Chondrocyte (in vitro differentiated cells): ENCODE measurements around the gene SLC25A44. TPM values are rescaled to one million over a fixed set of nuclear protein-coding genes. Genes with fewer than 3 reads are reported as not detected.

Source experiments
- DNase-seq: peaks from one replicate; pipeline ENCODE4 v3.0.0; 2021; ENCODE audit warnings: mixed read lengths, low spot score
- H3K27ac Mint-ChIP-seq: one replicate; pipeline ENCODE4 v1.8.0; 2021; ENCODE audit warnings: mild to moderate bottlenecking, moderate library complexity, mixed read lengths; ENCODE audit not compliant: unreplicated experiment
- H3K27me3 Mint-ChIP-seq: 2 replicates; pipeline ENCODE4 v1.8.0; 2021; ENCODE audit warnings: low read depth, mixed read lengths
- H3K36me3 Mint-ChIP-seq: 2 replicates; pipeline ENCODE4 v1.8.0; 2021; ENCODE audit warnings: low read depth, mixed read lengths
- H3K4me1 Mint-ChIP-seq: 2 replicates; pipeline ENCODE4 v1.8.0; 2021; ENCODE audit warnings: low read depth, mild to moderate bottlenecking, mixed read lengths
- H3K4me3 Mint-ChIP-seq: one replicate; pipeline ENCODE4 v1.8.0; 2021; ENCODE audit warnings: mild to moderate bottlenecking, moderate library complexity, mixed read lengths; ENCODE audit not compliant: unreplicated experiment
- H3K9me3 Mint-ChIP-seq: 2 replicates; pipeline ENCODE4 v1.8.0; 2021; ENCODE audit warnings: low read depth, mixed read lengths
- CTCF ChIP-seq: fragments of 200-600 bp; sonication (generic); IDR thresholded peaks from 2 replicates; pipeline ENCODE4 v1.5.0; 2021; ENCODE audit warnings: antibody characterized with exemption, mild to moderate bottlenecking, moderate library complexity
- total RNA-seq: library from RNA; stranded (reverse); gene quantifications from 3 replicates; pipeline ENCODE4 v1.2.1, GENCODE V29; 2021

SLC25A44 gene
- total RNA-seq, 1 donor from 2014 or later: 13.4 TPM

- H3K27me3 Mint-ChIP-seq: peaks cover 2% of the 10 kb centered on the region
- TF ChIP-seq CTCF: no peak
- no peaks in the 10 kb centered on the region for H3K9me3 Mint-ChIP-seq
- H3K36me3 Mint-ChIP-seq: peaks cover 2% of the 10 kb centered on the region
- H3K4me3 Mint-ChIP-seq: no peak overlapping the region
- no peak for DNase-seq
- peaks cover 30% of the 10 kb centered on the region for H3K4me1 Mint-ChIP-seq
- no peak overlapping the region for H3K27ac Mint-ChIP-seq
Measured at GRCh38 chr1:156148216-156148615, 45.7 kb upstream of the SLC25A44 start.

- peaks cover 4% of the 10 kb centered on the region for H3K27me3 Mint-ChIP-seq
- H3K9me3 Mint-ChIP-seq: no peaks in the 10 kb centered on the region
- peaks cover 20% of the 10 kb centered on the region for H3K4me1 Mint-ChIP-seq
- no peak overlapping the region for H3K27ac Mint-ChIP-seq
- DNase-seq: no peak
- H3K36me3 Mint-ChIP-seq: no peaks in the 10 kb centered on the region
- TF ChIP-seq CTCF: no peak
- H3K4me3 Mint-ChIP-seq: no peak overlapping the region
Measured at GRCh38 chr1:156149374-156150332, 44.3 kb upstream of the SLC25A44 start.

- Mint-ChIP-seq H3K9me3 (no peaks in the 10 kb centered on the region), H3K4me1 (peaks cover 15% of the 10 kb centered on the region), H3K4me3 (no peak overlapping the region), H3K27ac (no peak overlapping the region), H3K27me3 (peaks cover 4% of the 10 kb centered on the region), H3K36me3 (no peaks in the 10 kb centered on the region)
- TF ChIP-seq CTCF: no peak
- DNase-seq: no peak
Measured at GRCh38 chr1:156150333-156151011, 43.4 kb upstream of the SLC25A44 start.

GRCh38 chr1:156151093-156151688 lies 42.7 kb upstream of the SLC25A44 start:
- Mint-ChIP-seq H3K36me3 (no peaks in the 10 kb centered on the region), H3K9me3 (no peaks in the 10 kb centered on the region), H3K27me3 (peaks cover 2% of the 10 kb centered on the region), H3K4me1 (peaks cover 8% of the 10 kb centered on the region), H3K4me3 (no peak overlapping the region), H3K27ac (no peak overlapping the region)
- TF ChIP-seq CTCF: no peak
- no peak for DNase-seq

GRCh38 chr1:156152628-156153027 lies 41.3 kb upstream of the SLC25A44 start:
- no peak overlapping the region for H3K27ac Mint-ChIP-seq
- no peak for DNase-seq
- TF ChIP-seq CTCF: no peak
- no peaks in the 10 kb centered on the region for H3K9me3 Mint-ChIP-seq
- H3K36me3 Mint-ChIP-seq: peaks cover 2% of the 10 kb centered on the region
- H3K27me3 Mint-ChIP-seq: peaks cover 6% of the 10 kb centered on the region
- H3K4me1 Mint-ChIP-seq: no peaks in the 10 kb centered on the region
- no peak overlapping the region for H3K4me3 Mint-ChIP-seq
